Panc1 (cell line): ENCODE data around the gene ARSG. TPM values are rescaled to one million over a fixed set of nuclear protein-coding genes. Genes with fewer than 3 reads are reported as not detected.

Experiments
- ATAC-seq: fragments of 200-7000 bp; cut with Tn5 transposase; 2 replicates; pipeline ENCODE4 v1.9.1; 2020; ENCODE audit warnings: mild to moderate bottlenecking, moderate library complexity
- BruUV-seq: library from RNA; stranded (reverse); fragments of 400-500 nt; replicated peaks from 2 replicates; lab custom pipeline; 2021; lab: Mats Ljungman, UMichigan
- CTCF ChIA-PET: fragments of 300-600 bp; sonication (Branson Sonifier 250); formaldehyde crosslinking; loops from one replicate; lab custom pipeline; 2022; ENCODE audit warnings: antibody characterized with exemption; lab: Charles Lee
- POLR2A ChIA-PET: fragments of 300-600 bp; sonication (Branson Sonifier 250); formaldehyde crosslinking; loops from one replicate; lab custom pipeline; 2022; ENCODE audit warnings: antibody characterized with exemption; lab: Charles Lee
- DNase-seq: peaks from one replicate; pipeline ENCODE4 v3.0.0-alpha.2; 2010; ENCODE audit warnings: low read depth, low spot score
- H3K27ac ChIP-seq: 2 replicates; pipeline ENCODE4 v1.5.1; 2011; ENCODE audit warnings: mild to moderate bottlenecking, low read length, inconsistent platforms
- H3K27me3 ChIP-seq: fragments of 200-500 bp; sonication (Bioruptor generic); 2 replicates; pipeline ENCODE4 v1.6.0; 2014; ENCODE audit warnings: low read length, inconsistent platforms; ENCODE audit not compliant: control insufficient read depth, insufficient read depth
- H3K36me3 ChIP-seq: fragments of 200-500 bp; sonication (Bioruptor generic); 2 replicates; pipeline ENCODE4 v1.5.1; 2014; ENCODE audit warnings: inconsistent platforms, mild to moderate bottlenecking, low read length, moderate library complexity; ENCODE audit not compliant: control insufficient read depth, insufficient read depth
- H3K4me1 ChIP-seq: 2 replicates; pipeline ENCODE4 v1.5.1; 2011; ENCODE audit warnings: inconsistent platforms, mild to moderate bottlenecking, low read length, moderate library complexity; ENCODE audit not compliant: control insufficient read depth, insufficient read depth
- H3K4me3 ChIP-seq, 2 experiments: 2 replicates each; pipeline ENCODE4 v1.5.1; 2011 to 2012; ENCODE audit warnings: low read depth in 2 of 2, low read length in 2 of 2, mild to moderate bottlenecking in 2 of 2, inconsistent platforms in 1 of 2, moderate library complexity in 1 of 2
- H3K9me3 ChIP-seq: fragments of 200-500 bp; sonication (Bioruptor generic); 2 replicates; pipeline ENCODE4 v1.5.1; 2014; ENCODE audit warnings: low read depth, mild to moderate bottlenecking, inconsistent platforms, low read length, moderate library complexity; ENCODE audit not compliant: control insufficient read depth, insufficient read depth
- CTCF ChIP-seq: fragments of 450-650 bp; IDR thresholded peaks from 2 replicates; pipeline ENCODE4 v1.5.1; 2017; ENCODE audit warnings: mild to moderate bottlenecking
- POLR2AphosphoS5 ChIP-seq: IDR thresholded peaks from 2 replicates; pipeline ENCODE4 v1.6.1; 2012; ENCODE audit warnings: mild to moderate bottlenecking, low read depth, low read length, moderate library complexity
- REST ChIP-seq, 2 experiments: IDR thresholded peaks; 2 replicates each; pipeline ENCODE4 v1.6.1; 2011 to 2012; ENCODE audit warnings: low read depth in 2 of 2, control low read depth in 1 of 2, low read length in 1 of 2, mild to moderate bottlenecking in 1 of 2, moderate library complexity in 1 of 2; ENCODE audit not compliant: insufficient read depth in 1 of 2
- SIN3A ChIP-seq: IDR thresholded peaks from 2 replicates; pipeline ENCODE4 v1.6.1; 2012; ENCODE audit warnings: low read depth, mild to moderate bottlenecking, low read length, moderate library complexity, borderline replicate concordance; ENCODE audit not compliant: insufficient read depth
- TCF7L2 ChIP-seq: IDR thresholded peaks from 2 replicates; pipeline ENCODE4 v1.6.1; 2011; ENCODE audit warnings: mild to moderate bottlenecking, low read depth, low read length, inconsistent platforms
- in situ Hi-C: cut with HindIII; loops from 2 replicates; pipeline ENCODE4 v1.10.0; 2016; ENCODE audit warnings: low sequenced_read_pairs, low pct_unique_long_range_greater_than_20kb
- intact Hi-C: fragments of 100-400 bp; cut with micrococcal nuclease; formaldehyde crosslinking; loops from one replicate; pipeline ENCODE4 v1.10.0; 2022; ENCODE audit not compliant: unreplicated experiment
- total RNA-seq: library from RNA; stranded (reverse); gene quantifications from one replicate; pipeline ENCODE4 v1.2.1, GENCODE V29; 2021; ENCODE audit not compliant: unreplicated experiment

Gene ARSG
- total RNA-seq, 1 experiment from 2014 or later: 2.3 TPM

- intact Hi-C loops: no loop called here
Measured at GRCh38 chr17:68298601-68299000, 7.3 kb downstream of the ARSG start.

GRCh38 chr17:68299817-68300216 is 8.5 kb downstream of the ARSG start:
- Histone ChIP-seq H3K9me3 (no peaks in the 10 kb centered on the region), H3K36me3 (no peaks in the 10 kb centered on the region), H3K27me3 (no peaks in the 10 kb centered on the region), H3K4me1 (no peaks in the 10 kb centered on the region), H3K4me3 (no peak overlapping the region), H3K27ac (no peak overlapping the region)
- DNase-seq (no peak), ATAC-seq (no peak)
- no TSS peak for BruUV-seq
- in situ Hi-C loops (no loop called here), intact Hi-C loops (no loop called here)
- CTCF ChIA-PET: interaction anchor here (0.7 kb wide), 1 partner anchor 28 kb away, joined by 3 read pairs; no protein-coding TSS in a partner anchor
- TF ChIP-seq POLR2AphosphoS5: no peak
- TF ChIP-seq REST (IDR thresholded peaks at IDR 0.05; ENCODE audit: insufficient read depth in 1 of 2, low read depth in 2 of 2, low read length in 1 of 2): no peak
- POLR2A ChIA-PET: no interaction called here

More at GRCh38 chr17:68298601-68299000, 7.3 kb downstream of the ARSG start:
- TF ChIP-seq SIN3A: no peak
- no peak for TF ChIP-seq CTCF
- no peak for TF ChIP-seq REST (IDR thresholded peaks at IDR 0.05; ENCODE audit: insufficient read depth in 1 of 2, low read depth in 2 of 2, low read length in 1 of 2)
- no peak for TF ChIP-seq TCF7L2
- TF ChIP-seq POLR2AphosphoS5: no peak
- POLR2A ChIA-PET: interaction anchor here (0.6 kb wide), 1 partner anchor 266 kb away, joined by 9 read pairs; no protein-coding TSS in a partner anchor
- in situ Hi-C loops: no loop called here
- H3K9me3 ChIP-seq: no peaks in the 10 kb centered on the region
- H3K36me3 ChIP-seq: no peaks in the 10 kb centered on the region
- no peak overlapping the region for H3K4me3 ChIP-seq
- ATAC-seq: no peak
- H3K27me3 ChIP-seq: no peaks in the 10 kb centered on the region; the same call in none of the 2 replicates
- DNase-seq: no peak
- BruUV-seq: no TSS peak
- CTCF ChIA-PET: no interaction called here
- H3K4me1 ChIP-seq: no peaks in the 10 kb centered on the region
- no peak overlapping the region for H3K27ac ChIP-seq
